HEK293T (cell line): ENCODE measurements around the gene PMF1.
A peak's percentile ranks its signal among the peaks of the same experiment; 100 is the strongest.

ENCODE experiments used
- CTCF ChIA-PET: fragments of 350-600 bp; formaldehyde crosslinking; extraction: SDS; loops from one replicate; lab custom pipeline; 2021; ENCODE audit warnings: antibody characterized with exemption, inconsistent platforms; lab: Yijun Ruan, JAX
- POLR2A ChIA-PET: fragments of 350-600 bp; formaldehyde crosslinking; extraction: SDS; loops from one replicate; lab custom pipeline; 2020; ENCODE audit warnings: antibody characterized with exemption, inconsistent platforms; lab: Yijun Ruan, JAX
- DNase-seq: peaks from one replicate; pipeline ENCODE4 v3.0.0; 2012; ENCODE audit warnings: mixed read lengths; ENCODE audit errors: extremely low spot score
- ARNT ChIP-seq: fragments of 450-650 bp; IDR thresholded peaks from 2 replicates; pipeline ENCODE4 v1.6.1; 2017; ENCODE audit warnings: mild to moderate bottlenecking
- BHLHE40 ChIP-seq: fragments of 450-650 bp; IDR thresholded peaks from 2 replicates; pipeline ENCODE4 v1.6.1; 2016; ENCODE audit warnings: mild to moderate bottlenecking, moderate library complexity, borderline replicate concordance
- CTBP1 ChIP-seq: fragments of 450-650 bp; IDR thresholded peaks from 2 replicates; pipeline ENCODE4 v1.6.1; 2016; ENCODE audit warnings: borderline replicate concordance
- ELF4 ChIP-seq: fragments of 450-650 bp; IDR thresholded peaks from 2 replicates; pipeline ENCODE4 v1.6.1; 2017; ENCODE audit warnings: antibody characterized with exemption
- FOXA1 ChIP-seq: fragments of 450-650 bp; IDR thresholded peaks from 2 replicates; pipeline ENCODE4 v1.6.1; 2016; ENCODE audit warnings: mild to moderate bottlenecking
- FOXK2 ChIP-seq: fragments of 450-650 bp; IDR thresholded peaks from 2 replicates; pipeline ENCODE4 v1.6.1; 2016; ENCODE audit warnings: mild to moderate bottlenecking
- FOXM1 ChIP-seq: fragments of 450-650 bp; IDR thresholded peaks from 2 replicates; pipeline ENCODE4 v1.6.1; 2017; ENCODE audit warnings: mild to moderate bottlenecking, borderline replicate concordance
- HDGF ChIP-seq: fragments of 450-650 bp; IDR thresholded peaks from 2 replicates; pipeline ENCODE4 v1.6.1; 2017; ENCODE audit warnings: antibody characterized with exemption, borderline replicate concordance
- L3MBTL2 ChIP-seq: fragments of 450-650 bp; conservative IDR thresholded peaks from 2 replicates; pipeline ENCODE4 v1.6.1; 2016; ENCODE audit warnings: mild to moderate bottlenecking
- LEF1 ChIP-seq: fragments of 450-650 bp; IDR thresholded peaks from 2 replicates; pipeline ENCODE4 v1.6.1; 2017; ENCODE audit warnings: mild to moderate bottlenecking, borderline replicate concordance
- NFRKB ChIP-seq: fragments of 450-650 bp; IDR thresholded peaks from 2 replicates; pipeline ENCODE4 v1.6.1; 2016; ENCODE audit warnings: mild to moderate bottlenecking, moderate library complexity
- PKNOX1 ChIP-seq: fragments of 450-650 bp; IDR thresholded peaks from 2 replicates; pipeline ENCODE4 v1.6.1; 2016
- SP1 ChIP-seq: fragments of 450-650 bp; IDR thresholded peaks from 2 replicates; pipeline ENCODE4 v1.6.1; 2017
- SUZ12 ChIP-seq: fragments of 450-650 bp; IDR thresholded peaks from 2 replicates; pipeline ENCODE4 v1.6.1; 2016; ENCODE audit warnings: mild to moderate bottlenecking
- TARDBP ChIP-seq: fragments of 450-650 bp; IDR thresholded peaks from 2 replicates; pipeline ENCODE4 v1.6.1; 2016
- ZNF384 ChIP-seq: fragments of 450-650 bp; IDR thresholded peaks from 2 replicates; pipeline ENCODE4 v1.6.1; 2016

The PMF1 gene

GRCh38 chr1:156226782-156227181, 14.0 kb downstream of the PMF1 start:
- DNase-seq = no peak
- ChIA-PET CTCF (interaction anchor here (1.0 to 3.8 kb wide), 2 partner anchors 76 to 85 kb away, joined by 3 to 32 read pairs; no protein-coding TSS in a partner anchor), POLR2A (interaction anchor here (4.5 kb wide), 1 partner anchor 14 kb away, joined by 30 read pairs; the partner anchor contains the start of gene PMF1)
- TF ChIP-seq SP1 (no peak), LEF1 (no peak), SUZ12 (no peak), FOXA1 (no peak), HDGF (no peak), L3MBTL2 (no peak)

- POLR2A ChIA-PET = no interaction called here
- TF ChIP-seq ELF4 (no peak), ARNT (no peak), HDGF (no peak), L3MBTL2 (no peak), SUZ12 (no peak), SP1 (no peak)
- DNase-seq = no peak
- CTCF ChIA-PET = no interaction called here
These were observed 15.7 kb downstream of the PMF1 start for GRCh38 chr1:156228501-156228900.

GRCh38 chr1:156229809-156230472, 17.1 kb downstream of the PMF1 start:
- no peak for DNase-seq
- no peak for TF ChIP-seq L3MBTL2
- no peak for TF ChIP-seq TARDBP
- no peak for TF ChIP-seq CTBP1
- TF ChIP-seq SP1 = no peak
- TF ChIP-seq ELF4 = no peak
- TF ChIP-seq PKNOX1 = no peak
- no peak for TF ChIP-seq BHLHE40
- TF ChIP-seq FOXK2 = no peak
- no peak for TF ChIP-seq FOXA1
- CTCF ChIA-PET = no interaction called here
- POLR2A ChIA-PET = interaction anchor here (0.6 to 1.0 kb wide), 2 partner anchors 17 kb away, joined by 3 to 4 read pairs; partner anchors contain the start of gene PMF1

- no peak for TF ChIP-seq BHLHE40
- no peak for TF ChIP-seq TARDBP
- no peak for TF ChIP-seq FOXK2
- TF ChIP-seq ELF4 = no peak
- no peak for TF ChIP-seq FOXM1
- no peak for TF ChIP-seq ARNT
- TF ChIP-seq HDGF = no peak
- no peak for TF ChIP-seq LEF1
- no peak for TF ChIP-seq SP1
- TF ChIP-seq CTBP1 = no peak
- TF ChIP-seq FOXA1 = no peak
- no peak for TF ChIP-seq L3MBTL2
- no peak for DNase-seq
- ChIA-PET CTCF (no interaction called here), POLR2A (interaction anchor here (0.7 to 1.0 kb wide), 2 partner anchors 18 to 28 kb away, joined by 3 to 4 read pairs; partner anchors contain the start of gene PMF1)
These were observed 17.6 kb downstream of the PMF1 start for GRCh38 chr1:156230473-156230837.

GRCh38 chr1:156232201-156232894, 19.5 kb downstream of the PMF1 start:
- no peak for DNase-seq
- ChIA-PET CTCF (interaction anchor here (0.6 to 2.5 kb wide), 4 partner anchors 8 to 238 kb away, joined by 4 to 15 read pairs (median 6); no protein-coding TSS in a partner anchor), POLR2A (interaction anchor here (0.9 to 1.2 kb wide), 2 partner anchors 20 to 86 kb away, joined by 4 to 5 read pairs; partner anchors contain the start of gene PMF1)
- TF ChIP-seq TARDBP (no peak), ZNF384 (0 out of 2 replicates have a peak, but pooled peaks have one; percentile 17)

GRCh38 chr1:156233426-156234127, 20.8 kb downstream of the PMF1 start:
- ChIA-PET POLR2A (interaction anchor here (1.7 kb wide), 1 partner anchor 20 kb away, joined by 8 read pairs; the partner anchor contains the start of gene PMF1), CTCF (interaction anchor here (0.5 to 2.5 kb wide), 4 partner anchors 9 to 479 kb away, joined by 3 to 15 read pairs (median 4); no protein-coding TSS in a partner anchor)
- no peak for DNase-seq
- TF ChIP-seq HDGF (no peak), PKNOX1 (no peak)

GRCh38 chr1:156236164-156236563, 23.4 kb downstream of the PMF1 start:
- DNase-seq = no peak
- CTCF ChIA-PET = no interaction called here
- no peak for TF ChIP-seq NFRKB
- no peak for TF ChIP-seq ARNT
- no peak for TF ChIP-seq TARDBP
- TF ChIP-seq PKNOX1 = no peak
- TF ChIP-seq CTBP1 = no peak
- no peak for TF ChIP-seq SP1
- TF ChIP-seq SUZ12 = no peak
- TF ChIP-seq FOXA1 = no peak
- TF ChIP-seq HDGF = no peak
- no peak for TF ChIP-seq LEF1
- TF ChIP-seq ELF4 = no peak
- no peak for TF ChIP-seq FOXM1
- no peak for TF ChIP-seq L3MBTL2
- no peak for TF ChIP-seq FOXK2
- no peak for TF ChIP-seq ZNF384
- POLR2A ChIA-PET = no interaction called here
